GM19467 (cell line): Measurements from ENCODE around the gene EML4.
"Not testable (repeated sequence)": the region's sequence is repeated elsewhere in the genome, so short reads cannot be mapped to it uniquely, and the experiment has no call there.

Source experiments
- ATAC-seq: cut with Tn5 transposase; IDR thresholded peaks from one replicate; pipeline ENCODE4 v1.9.1; 2021; ENCODE audit warnings: mild to moderate bottlenecking, moderate library complexity; ENCODE audit not compliant: unreplicated experiment

The EML4 gene

GRCh38 chr2:42371611-42372473 lies 202.7 kb downstream of the EML4 start:
- ATAC-seq = no peak

- ATAC-seq = no peak
These were observed 203.5 kb downstream of the EML4 start for GRCh38 chr2:42372474-42373200.

GRCh38 chr2:42376758-42377157 lies 207.6 kb downstream of the EML4 start:
- ATAC-seq = no peak

GRCh38 chr2:42378415-42378814 lies 209.3 kb downstream of the EML4 start:
- ATAC-seq = no peak

- not testable (repeated sequence) for ATAC-seq
These were observed 210.9 kb downstream of the EML4 start for GRCh38 chr2:42380026-42380425.

- no peak for ATAC-seq
These were observed 213.0 kb downstream of the EML4 start for GRCh38 chr2:42382144-42382543.
